NAMALWA (cell line): ENCODE results near the gene ZNRF4.
"Not testable (repeated sequence)": the region's sequence is repeated elsewhere in the genome, so short reads cannot be mapped to it uniquely, and the experiment has no call there.

Experiments
- DNase-seq: peaks from one replicate; pipeline ENCODE4 v3.0.0-alpha.2; 2015; ENCODE audit warnings: low spot score

The ZNRF4 gene, protein sequence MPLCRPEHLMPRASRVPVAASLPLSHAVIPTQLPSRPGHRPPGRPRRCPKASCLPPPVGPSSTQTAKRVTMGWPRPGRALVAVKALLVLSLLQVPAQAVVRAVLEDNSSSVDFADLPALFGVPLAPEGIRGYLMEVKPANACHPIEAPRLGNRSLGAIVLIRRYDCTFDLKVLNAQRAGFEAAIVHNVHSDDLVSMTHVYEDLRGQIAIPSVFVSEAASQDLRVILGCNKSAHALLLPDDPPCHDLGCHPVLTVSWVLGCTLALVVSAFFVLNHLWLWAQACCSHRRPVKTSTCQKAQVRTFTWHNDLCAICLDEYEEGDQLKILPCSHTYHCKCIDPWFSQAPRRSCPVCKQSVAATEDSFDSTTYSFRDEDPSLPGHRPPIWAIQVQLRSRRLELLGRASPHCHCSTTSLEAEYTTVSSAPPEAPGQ

DNA sequence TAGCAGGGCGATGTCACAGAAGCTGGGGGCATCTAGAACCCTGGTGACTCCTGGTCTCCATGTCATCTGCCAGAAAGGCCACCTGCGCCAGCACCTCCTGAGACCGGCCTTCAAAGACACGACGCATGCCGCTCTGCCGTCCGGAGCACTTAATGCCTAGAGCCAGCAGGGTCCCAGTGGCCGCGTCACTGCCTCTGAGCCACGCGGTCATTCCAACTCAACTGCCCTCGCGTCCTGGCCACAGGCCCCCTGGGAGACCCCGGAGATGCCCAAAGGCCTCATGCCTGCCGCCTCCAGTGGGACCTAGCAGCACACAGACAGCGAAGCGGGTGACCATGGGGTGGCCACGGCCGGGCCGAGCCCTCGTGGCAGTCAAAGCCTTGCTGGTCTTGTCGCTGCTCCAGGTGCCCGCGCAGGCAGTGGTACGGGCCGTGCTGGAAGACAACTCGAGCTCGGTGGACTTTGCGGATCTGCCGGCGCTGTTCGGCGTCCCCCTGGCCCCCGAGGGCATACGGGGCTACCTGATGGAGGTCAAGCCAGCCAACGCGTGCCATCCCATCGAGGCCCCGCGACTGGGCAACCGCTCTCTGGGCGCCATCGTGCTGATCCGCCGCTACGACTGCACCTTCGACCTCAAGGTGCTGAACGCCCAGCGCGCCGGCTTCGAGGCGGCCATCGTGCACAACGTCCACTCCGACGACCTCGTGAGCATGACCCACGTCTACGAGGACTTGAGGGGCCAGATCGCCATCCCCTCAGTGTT is at the start of gene ZNRF4:
Gene ZNRF4, plus strand, starts transcription at position 51 of the 763 bp plus-strand sequence. Its CDS starts 75 bp downstream, at position 126.
- DNase-seq = no peak

DNA sequence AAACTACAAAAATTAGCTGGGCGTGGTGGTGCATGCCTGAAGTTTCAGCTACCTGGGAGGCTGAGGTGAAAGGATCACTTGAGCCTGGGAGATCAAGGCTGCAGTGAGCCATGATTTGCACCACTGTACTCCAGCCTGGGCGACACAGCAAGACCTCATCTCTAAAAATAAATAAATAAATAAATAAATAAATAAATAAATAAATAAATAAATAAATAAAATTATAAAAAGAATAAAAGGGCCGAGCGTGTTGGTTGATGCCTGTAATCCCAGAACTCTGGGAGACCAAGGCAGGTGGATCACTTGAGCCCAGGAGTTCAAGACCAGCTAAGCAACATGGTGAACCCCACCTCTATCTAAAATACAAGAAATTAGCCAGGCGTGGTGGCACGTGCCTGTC is 49.0 kb upstream of the ZNRF4 start:
- DNase-seq = not testable (repeated sequence)

GRCh38 chr19:5406816-5407215 is 48.4 kb upstream of the ZNRF4 start:
- no peak for DNase-seq

- peak; percentile 17 for DNase-seq
Observed at GRCh38 chr19:5407356-5407755, 47.9 kb upstream of the ZNRF4 start.

DNA sequence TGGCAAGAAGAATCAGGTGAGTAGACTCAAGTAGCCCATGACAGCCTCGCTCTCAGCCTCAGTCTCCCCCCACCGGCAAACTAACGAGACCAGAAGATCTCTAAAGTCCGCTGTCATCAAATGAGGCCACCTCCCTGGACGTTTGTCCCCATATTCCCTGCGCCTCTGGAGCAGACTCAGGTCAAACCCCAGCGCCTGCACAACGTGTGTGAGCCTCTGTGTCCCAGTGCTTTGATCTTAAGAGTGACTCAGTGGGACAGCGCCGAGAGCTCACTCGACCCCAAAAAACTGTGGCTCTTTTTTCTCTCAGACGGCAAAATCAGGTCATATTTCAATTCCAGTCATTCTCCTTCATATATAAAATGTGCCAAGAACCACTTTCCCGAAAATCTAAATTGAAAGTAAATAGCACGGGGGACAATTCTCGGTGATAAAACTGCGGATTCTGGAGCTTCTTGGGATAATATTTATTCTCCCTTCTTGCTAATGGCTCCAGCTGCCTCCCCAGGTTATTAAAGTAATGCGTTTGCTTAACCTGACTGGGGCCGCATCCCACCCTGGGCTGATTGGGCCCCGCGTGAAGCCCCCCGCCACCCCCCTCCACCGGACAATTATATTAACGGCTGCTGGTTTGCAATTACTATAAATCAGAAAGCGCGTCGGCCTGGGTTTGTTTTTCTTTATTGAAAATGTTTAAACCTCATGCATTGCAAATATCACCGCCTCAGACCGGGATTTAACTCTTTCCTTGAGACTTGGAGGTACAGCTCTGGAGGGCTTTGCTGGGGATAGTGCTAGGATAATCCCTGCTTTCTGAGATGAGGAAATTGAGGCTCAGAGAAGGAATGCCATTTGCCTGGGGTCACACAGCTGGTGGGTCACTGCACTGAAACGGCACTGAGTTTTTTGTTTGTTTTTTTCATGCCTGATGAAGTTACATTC is 37.5 kb upstream of the ZNRF4 start:
- DNase-seq = no peak

DNA sequence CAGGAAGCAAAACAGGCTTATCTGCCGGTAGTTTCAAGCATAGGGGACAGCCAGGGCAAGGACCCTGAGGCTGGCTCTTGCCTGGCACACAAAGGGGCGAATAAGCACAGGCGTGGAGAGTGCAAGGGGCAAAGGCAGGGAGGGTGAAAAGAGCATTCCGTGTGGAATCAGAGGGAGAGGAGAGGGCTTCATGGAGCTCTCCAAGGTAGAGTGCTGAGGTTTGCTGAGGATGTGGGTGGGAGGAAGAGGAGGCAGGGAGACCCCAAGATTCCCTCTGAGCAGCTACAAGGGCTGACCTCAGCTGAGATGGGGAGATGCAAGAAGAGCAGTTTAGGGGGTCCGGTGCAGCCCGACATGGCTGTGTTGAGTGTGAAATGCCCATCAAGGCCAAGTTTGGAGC is 36.5 kb upstream of the ZNRF4 start:
- no peak for DNase-seq

- DNase-seq = no peak
Observed at GRCh38 chr19:5420953-5421352, 34.3 kb upstream of the ZNRF4 start.

DNA sequence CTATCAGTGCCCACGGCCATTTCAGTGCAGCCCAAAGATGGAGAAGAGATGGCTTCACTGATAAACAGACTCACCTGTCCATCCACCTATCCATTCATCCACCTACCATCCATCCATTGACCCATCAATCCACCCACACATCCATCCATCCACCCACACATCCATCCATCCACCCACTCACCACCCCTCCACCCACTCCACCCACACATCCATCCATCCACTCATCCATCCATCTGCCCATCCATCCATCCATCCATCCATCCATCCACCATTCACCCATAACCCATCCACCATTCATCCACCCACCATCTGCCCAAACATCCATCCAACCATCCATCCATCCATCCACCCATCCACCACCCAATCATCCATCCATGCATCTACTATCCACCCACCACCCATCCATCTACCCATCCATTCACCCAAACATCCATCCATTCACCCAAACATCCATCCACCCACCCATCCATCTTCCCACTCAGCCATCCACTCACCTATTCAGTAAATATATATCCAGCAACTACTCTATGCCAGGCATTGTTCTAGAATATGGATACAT is 31.6 kb upstream of the ZNRF4 start:
- no peak for DNase-seq

GRCh38 chr19:5424192-5424973 is 30.8 kb upstream of the ZNRF4 start:
- DNase-seq = no peak

DNA sequence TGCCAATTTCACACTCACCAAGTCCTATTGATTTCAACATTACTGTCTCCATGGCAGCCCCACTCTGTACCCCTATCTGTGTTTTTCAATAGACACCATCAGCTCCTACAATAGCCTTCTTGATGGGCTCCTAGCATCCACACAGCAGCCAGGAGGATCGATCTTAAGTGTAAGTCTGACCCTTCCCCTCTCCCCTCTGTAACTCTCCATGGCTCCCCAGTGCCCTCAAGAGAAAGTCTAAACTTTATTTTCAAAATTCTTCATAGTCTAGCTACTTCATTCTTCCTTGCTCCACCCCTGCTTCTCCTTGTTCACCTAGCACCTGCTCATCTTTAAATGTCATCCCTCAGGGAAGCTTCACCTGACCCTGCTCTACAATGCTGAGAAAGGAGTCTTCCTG is 30.0 kb upstream of the ZNRF4 start:
- no peak for DNase-seq

DNA sequence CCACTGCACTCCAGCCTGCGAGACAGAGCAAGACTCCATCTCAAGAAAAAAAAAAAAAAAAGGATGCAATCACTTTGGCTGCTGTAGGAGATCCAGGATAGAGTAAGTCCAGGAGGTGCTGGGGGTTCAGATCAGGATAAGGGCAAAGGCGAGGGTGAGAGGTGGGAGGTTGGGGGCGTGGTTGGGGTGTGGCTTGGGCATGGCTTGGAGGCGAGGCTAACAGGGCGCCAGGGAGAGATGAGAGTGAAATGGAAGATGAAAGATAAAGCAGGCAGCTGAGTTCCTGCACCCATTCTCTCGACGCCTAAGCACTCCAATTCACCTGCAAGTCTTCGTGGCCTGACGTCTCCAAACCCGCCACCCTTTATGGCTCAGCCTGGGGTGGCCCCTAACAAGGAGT is 25.0 kb upstream of the ZNRF4 start:
- DNase-seq = no peak

GRCh38 chr19:5432687-5433086 is 22.5 kb upstream of the ZNRF4 start:
- DNase-seq = no peak

DNA sequence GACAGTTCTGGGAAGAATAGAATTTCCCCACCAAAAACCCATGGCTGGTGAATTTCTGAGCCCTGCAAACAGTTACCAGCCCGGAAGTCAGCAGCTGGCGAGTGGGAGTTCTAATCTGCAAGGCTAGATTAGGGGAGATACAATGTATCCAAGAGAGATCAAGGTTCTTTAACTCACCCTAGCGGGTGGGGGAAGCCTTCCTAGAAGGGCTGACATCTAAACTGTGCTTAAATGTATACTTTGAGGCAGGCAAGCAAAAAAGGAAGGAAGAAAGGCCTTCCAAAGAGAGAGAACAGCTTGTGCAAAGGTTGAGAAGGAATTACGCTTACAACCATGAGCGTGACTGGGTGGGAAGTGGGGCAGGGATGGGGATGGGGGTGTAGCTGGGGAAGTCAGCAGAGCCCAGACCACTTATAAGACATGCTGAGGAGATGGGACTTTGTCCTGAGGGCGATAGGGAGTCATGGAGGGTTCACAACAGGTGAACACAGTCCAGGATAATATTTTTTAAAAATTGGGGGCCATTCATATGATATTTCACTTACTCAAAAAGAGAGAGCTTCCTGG is 20.8 kb upstream of the ZNRF4 start:
- DNase-seq = no peak

DNA sequence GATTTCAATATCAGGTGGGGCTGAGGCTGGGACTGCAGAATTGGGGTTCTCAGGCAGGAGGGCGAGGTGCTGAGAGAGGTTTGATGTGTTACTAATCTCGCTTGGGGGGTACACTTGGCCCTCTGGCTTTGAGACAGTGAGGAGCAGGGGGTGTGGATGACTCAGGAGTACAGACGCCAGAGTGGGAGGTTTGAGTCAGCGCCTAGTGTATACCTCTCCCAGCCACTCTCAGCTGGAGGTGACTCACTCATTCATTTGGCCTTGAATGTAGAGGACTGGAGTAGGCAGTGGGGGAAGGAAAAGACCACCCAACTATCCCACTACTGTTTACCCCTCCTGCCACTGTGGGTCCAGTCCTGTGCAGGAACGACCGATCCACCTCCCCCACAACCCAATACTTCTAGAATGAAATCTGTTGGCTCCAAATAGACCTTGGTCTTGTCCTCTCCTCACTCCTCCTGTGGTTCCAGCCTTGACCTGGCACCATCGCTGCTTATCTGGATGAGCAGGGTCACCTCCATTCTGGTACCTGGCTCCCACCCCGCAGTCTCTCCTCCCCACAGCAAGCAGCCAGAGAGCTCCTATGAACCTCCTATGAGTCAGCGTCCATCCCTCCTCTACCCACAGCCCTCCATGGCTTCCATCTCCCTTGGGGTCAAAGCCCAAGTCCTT is 20.1 kb upstream of the ZNRF4 start:
- no peak for DNase-seq

DNA sequence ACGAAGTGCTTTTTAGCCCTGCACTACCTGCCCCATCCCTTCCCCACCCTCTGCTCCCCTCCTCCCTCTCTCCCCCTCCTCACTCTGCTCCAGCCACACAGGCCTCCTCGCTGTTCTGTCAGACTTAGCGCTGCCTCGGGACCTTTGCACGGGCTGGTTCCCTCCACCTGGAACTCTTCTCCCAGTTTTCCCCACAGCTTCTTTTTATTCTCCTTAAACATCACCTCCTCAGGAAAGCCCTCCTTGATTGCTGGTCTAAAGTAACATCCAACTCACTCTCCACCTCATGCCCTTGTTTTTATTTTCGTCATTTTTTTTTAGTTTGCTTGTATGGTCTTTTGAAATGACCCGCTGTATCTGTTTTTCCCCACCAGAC is 19.6 kb upstream of the ZNRF4 start:
- no peak for DNase-seq

DNA sequence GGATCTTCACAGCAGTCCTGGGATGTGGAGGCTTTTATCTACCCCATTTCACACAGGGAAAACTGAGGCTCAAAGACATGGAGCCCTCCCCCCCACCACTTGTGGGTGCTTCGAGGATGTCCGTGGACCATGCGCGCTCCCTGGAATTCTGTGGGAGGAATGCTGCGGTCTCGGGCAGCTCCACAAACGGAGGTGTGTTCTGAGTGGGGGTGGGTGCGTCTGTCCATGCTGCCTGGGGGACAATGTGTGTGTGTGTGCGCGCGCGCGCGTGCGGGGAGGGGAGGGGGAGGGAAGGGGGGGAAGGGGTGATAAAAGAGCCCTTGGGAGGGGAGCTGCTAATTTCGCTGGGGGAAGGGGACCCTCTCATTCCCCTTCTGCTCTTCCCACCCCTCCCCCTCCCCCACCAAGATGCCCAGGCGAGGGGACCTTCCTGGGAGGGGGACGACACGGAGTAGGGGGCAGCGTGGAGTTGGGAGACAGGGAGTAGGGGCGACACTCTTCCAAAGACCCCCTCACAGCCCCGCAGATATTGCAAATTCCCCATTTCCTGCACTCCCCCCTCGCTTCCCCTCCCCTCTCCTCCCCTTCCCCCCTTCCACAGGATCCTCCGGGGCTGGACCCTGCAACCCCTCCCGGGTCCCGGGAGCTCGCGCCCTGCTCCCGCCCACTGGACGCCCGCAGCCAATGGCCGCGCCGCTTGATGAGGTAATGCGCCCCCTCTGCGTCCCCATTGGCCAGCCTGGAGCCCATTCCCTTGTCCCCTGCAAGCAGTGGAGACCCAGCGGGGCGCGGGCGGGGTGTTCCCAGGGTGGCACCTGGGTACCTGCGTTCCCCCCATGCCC is 18.9 kb upstream of the ZNRF4 start:
- DNase-seq = no peak

DNA sequence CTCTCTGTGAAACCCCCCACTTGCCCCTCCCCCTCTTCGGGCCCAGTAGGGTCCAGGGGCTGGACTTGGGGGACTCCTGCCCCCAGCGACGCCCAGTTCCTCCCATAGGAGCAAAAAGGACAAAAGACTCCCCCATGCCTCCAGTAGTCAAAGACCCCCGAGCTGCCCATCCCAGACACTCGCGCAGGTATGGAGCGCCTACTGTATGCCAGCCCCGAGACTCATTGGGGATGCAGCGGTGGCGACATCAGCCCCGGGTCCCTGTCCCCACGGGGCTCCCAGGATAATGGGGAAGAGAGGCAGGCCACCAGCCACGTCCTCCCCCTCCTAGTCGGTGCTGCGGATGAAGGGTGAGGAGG is 18.3 kb upstream of the ZNRF4 start:
- DNase-seq = no peak

DNA sequence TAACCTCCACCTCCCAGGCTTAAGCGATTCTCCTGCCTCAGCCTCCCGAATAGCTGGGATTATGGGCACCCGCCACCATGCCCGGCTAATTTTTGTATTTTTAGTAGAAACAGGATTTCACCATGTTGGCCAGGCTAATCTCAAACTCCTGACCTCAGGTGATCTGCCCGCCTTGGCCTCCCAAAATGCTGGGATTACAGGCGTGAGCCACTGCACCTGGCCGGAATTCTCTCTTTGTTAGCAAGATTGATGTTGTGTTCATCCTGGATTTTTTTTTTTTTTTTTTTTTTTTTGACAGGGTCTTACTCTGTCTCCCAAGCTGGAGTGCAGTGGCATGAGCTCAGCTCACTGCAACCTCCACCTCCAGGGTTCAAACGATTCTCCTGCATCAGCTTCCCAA is 16.5 kb upstream of the ZNRF4 start:
- not testable (repeated sequence) for DNase-seq

- no peak for DNase-seq
Observed at GRCh38 chr19:5439452-5439851, 15.8 kb upstream of the ZNRF4 start.
